ENCODE measurements around the gene FNDC8.

The FNDC8 gene

DNA sequence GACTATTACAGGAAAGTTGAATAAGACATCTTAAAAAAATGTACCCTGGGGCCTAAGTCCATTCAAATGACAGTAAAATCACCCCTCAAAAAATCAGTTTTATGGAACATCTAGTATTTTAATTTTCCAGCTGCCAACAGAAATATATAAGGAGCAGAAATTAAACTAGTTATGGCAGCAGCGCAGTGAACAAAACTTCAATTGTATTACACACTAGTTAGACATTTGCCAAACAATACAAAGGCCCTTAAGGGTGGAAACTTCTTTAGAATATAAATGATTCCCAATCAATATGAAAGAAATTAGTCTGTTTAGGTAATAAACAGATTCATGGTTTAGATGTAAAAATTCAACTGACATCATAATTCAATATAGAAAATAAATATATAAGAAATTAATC is 39.8 kb upstream of the FNDC8 start:
- TF ChIP-seq, protein P1, sequence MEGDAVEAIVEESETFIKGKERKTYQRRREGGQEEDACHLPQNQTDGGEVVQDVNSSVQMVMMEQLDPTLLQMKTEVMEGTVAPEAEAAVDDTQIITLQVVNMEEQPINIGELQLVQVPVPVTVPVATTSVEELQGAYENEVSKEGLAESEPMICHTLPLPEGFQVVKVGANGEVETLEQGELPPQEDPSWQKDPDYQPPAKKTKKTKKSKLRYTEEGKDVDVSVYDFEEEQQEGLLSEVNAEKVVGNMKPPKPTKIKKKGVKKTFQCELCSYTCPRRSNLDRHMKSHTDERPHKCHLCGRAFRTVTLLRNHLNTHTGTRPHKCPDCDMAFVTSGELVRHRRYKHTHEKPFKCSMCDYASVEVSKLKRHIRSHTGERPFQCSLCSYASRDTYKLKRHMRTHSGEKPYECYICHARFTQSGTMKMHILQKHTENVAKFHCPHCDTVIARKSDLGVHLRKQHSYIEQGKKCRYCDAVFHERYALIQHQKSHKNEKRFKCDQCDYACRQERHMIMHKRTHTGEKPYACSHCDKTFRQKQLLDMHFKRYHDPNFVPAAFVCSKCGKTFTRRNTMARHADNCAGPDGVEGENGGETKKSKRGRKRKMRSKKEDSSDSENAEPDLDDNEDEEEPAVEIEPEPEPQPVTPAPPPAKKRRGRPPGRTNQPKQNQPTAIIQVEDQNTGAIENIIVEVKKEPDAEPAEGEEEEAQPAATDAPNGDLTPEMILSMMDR (IDR thresholded peaks at IDR 0.05; ENCODE audit: low read depth, low read length): no peak
- TF ChIP-seq EZH2phosphoT487 (IDR thresholded peaks at IDR 0.05; ENCODE audit: low read depth): no peak

DNA sequence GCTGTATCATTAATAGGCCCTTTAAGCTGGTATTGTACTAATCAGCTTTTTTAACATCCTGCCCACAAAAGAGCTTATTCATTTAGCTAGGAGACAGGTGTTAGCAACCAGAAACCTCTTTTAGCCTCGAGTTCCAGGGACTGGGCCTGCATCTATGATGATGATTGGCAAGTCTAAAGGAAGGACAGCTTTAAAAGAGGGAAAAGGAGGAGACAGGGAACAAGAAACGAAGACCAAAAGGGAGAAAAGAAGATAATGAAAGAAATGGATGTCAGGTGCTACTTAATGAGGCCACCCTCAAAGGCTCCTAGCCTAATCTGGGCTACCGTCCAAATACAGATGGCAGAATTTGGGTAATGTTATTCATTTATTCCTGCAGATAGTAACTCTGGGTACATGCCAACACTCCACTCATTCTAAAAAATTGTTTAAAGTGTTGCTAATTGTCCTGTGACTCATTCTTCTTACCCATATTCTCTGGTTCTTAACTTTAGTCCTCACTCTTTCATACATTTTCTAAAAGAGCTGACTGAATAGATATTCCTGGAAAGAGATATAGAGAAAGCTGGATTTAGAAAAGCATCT is 39.2 kb upstream of the FNDC8 start:
- H3K4me3 ChIP-seq (ENCODE audit: low read length): peak overlapping the region; percentile 39

More for the DNA sequence above, 39.8 kb upstream of the FNDC8 start:
- Histone ChIP-seq H4K20me1 (ENCODE audit: insufficient read depth, low read length) (no peaks in the 10 kb centered on the region), H3K9ac (ENCODE audit: low read length) (peak overlapping the region; percentile 47; the same call in 1 of the 2 replicates), H3K36me3 (replicated peaks; ENCODE audit: low read depth, low read length) (peaks cover 3% of the 10 kb centered on the region), H3K27ac (ENCODE audit: low read length) (peak overlapping the region; percentile 67; the same call in 1 of the 2 replicates), H2AFZ (ENCODE audit: low read depth, low read length) (no peak overlapping the region), H3K4me1 (ENCODE audit: low read length) (peaks cover 42% of the 10 kb centered on the region), H3K4me2 (ENCODE audit: low read length) (peak overlapping the region; percentile 62), H3K79me2 (ENCODE audit: low read length) (peaks cover 95% of the 10 kb centered on the region), H3K27me3 (ENCODE audit: low read depth, low read length) (no peaks in the 10 kb centered on the region), H3K4me3 (ENCODE audit: low read length) (no peak overlapping the region), H3K9me3 (ENCODE audit: insufficient read depth, low read length) (no peaks in the 10 kb centered on the region)

DNA sequence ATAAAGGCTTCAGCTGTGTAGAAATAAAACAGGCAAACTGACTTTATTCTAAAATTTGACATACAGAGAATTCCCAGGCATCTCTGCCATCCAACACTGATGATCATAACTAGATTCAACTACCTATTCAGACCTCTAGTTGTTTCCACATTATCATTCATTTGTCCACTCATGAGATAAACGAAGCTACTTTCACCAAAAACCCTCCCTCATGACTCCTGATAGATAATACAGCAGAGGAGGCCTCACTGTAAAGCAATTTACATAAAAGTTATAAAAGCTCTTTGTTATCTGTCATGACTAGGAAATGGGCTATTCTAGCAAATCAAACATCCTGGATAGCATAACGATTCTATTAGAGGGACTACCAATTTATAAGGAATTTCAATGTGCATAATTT is 38.3 kb upstream of the FNDC8 start:
- Histone ChIP-seq H2AFZ (ENCODE audit: low read depth, low read length) (no peak overlapping the region), H3K36me3 (replicated peaks; ENCODE audit: low read depth, low read length) (peaks cover 3% of the 10 kb centered on the region), H3K79me2 (ENCODE audit: low read length) (peaks cover 98% of the 10 kb centered on the region), H3K4me3 (ENCODE audit: low read length) (peak overlapping the region; percentile 39), H3K4me1 (ENCODE audit: low read length) (peaks cover 54% of the 10 kb centered on the region), H3K9me3 (ENCODE audit: insufficient read depth, low read length) (no peaks in the 10 kb centered on the region), H3K4me2 (ENCODE audit: low read length) (peak overlapping the region; percentile 61), H3K27me3 (ENCODE audit: low read depth, low read length) (no peaks in the 10 kb centered on the region), H4K20me1 (ENCODE audit: insufficient read depth, low read length) (no peaks in the 10 kb centered on the region), H3K27ac (ENCODE audit: low read length) (peak overlapping the region; percentile 41), H3K9ac (ENCODE audit: low read length) (peak overlapping the region; percentile 20; the same call in 1 of the 2 replicates)
- TF ChIP-seq EZH2phosphoT487 (IDR thresholded peaks at IDR 0.05; ENCODE audit: low read depth): no peak
- TF ChIP-seq, protein P1 (IDR thresholded peaks at IDR 0.05; ENCODE audit: low read depth, low read length): no peak

More for the DNA sequence above, 39.2 kb upstream of the FNDC8 start:
- H2AFZ ChIP-seq (ENCODE audit: low read depth, low read length): no peak overlapping the region
- no peaks in the 10 kb centered on the region for H4K20me1 ChIP-seq (ENCODE audit: insufficient read depth, low read length)
- H3K4me1 ChIP-seq (ENCODE audit: low read length): peaks cover 48% of the 10 kb centered on the region
- peak overlapping the region; percentile 41 for H3K27ac ChIP-seq (ENCODE audit: low read length)
- peaks cover 97% of the 10 kb centered on the region for H3K79me2 ChIP-seq (ENCODE audit: low read length)
- H3K9ac ChIP-seq (ENCODE audit: low read length): peak overlapping the region; percentile 20; the same call in 1 of the 2 replicates
- H3K9me3 ChIP-seq (ENCODE audit: insufficient read depth, low read length): no peaks in the 10 kb centered on the region
- H3K27me3 ChIP-seq (ENCODE audit: low read depth, low read length): no peaks in the 10 kb centered on the region
- H3K36me3 ChIP-seq (replicated peaks; ENCODE audit: low read depth, low read length): peaks cover 3% of the 10 kb centered on the region
- TF ChIP-seq, protein P1 (IDR thresholded peaks at IDR 0.05; ENCODE audit: low read depth, low read length): no peak
- no peak for TF ChIP-seq EZH2phosphoT487 (IDR thresholded peaks at IDR 0.05; ENCODE audit: low read depth)
- H3K4me2 ChIP-seq (ENCODE audit: low read length): peak overlapping the region; percentile 61

DNA sequence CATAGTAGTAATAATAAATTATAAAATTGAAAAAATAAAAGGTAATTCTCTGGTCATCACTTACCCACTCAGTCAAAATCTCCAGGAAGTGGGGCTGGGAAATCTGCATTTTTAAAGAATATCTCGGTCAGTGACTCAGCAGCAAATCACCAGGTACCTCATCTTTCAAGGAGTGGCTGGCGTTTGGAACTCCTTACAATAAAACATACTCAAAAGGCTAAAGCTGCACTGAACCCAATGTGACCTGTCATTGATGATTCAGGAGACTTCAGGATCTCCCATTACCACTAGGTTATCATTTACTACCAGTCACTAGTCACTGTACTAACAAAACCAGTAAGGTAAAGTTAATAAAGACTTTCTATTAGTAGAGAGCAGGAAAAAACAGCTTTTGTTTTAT is 36.4 kb upstream of the FNDC8 start:
- Histone ChIP-seq H2AFZ (ENCODE audit: low read depth, low read length) (no peak overlapping the region), H3K4me2 (ENCODE audit: low read length) (no peak overlapping the region), H3K9ac (ENCODE audit: low read length) (no peak overlapping the region), H3K27me3 (ENCODE audit: low read depth, low read length) (no peaks in the 10 kb centered on the region), H3K79me2 (ENCODE audit: low read length) (peaks cover 86% of the 10 kb centered on the region), H3K9me3 (ENCODE audit: insufficient read depth, low read length) (no peaks in the 10 kb centered on the region), H4K20me1 (ENCODE audit: insufficient read depth, low read length) (no peaks in the 10 kb centered on the region), H3K36me3 (replicated peaks; ENCODE audit: low read depth, low read length) (no peaks in the 10 kb centered on the region), H3K4me1 (ENCODE audit: low read length) (peaks cover 53% of the 10 kb centered on the region), H3K27ac (ENCODE audit: low read length) (no peak overlapping the region), H3K4me3 (ENCODE audit: low read length) (no peak overlapping the region)
- TF ChIP-seq, protein P1 (IDR thresholded peaks at IDR 0.05; ENCODE audit: low read depth, low read length): no peak
- no peak for TF ChIP-seq EZH2phosphoT487 (IDR thresholded peaks at IDR 0.05; ENCODE audit: low read depth)
